GM18907 (cell line): ENCODE data around the gene RARRES2.
"Not testable (repeated sequence)": the region's sequence is repeated elsewhere in the genome, so short reads cannot be mapped to it uniquely, and the experiment has no call there.

Experiments used
- ATAC-seq: cut with Tn5 transposase; IDR thresholded peaks from one replicate; pipeline ENCODE4 v1.9.1; 2021; ENCODE audit warnings: mild to moderate bottlenecking, moderate library complexity; ENCODE audit not compliant: unreplicated experiment

Gene RARRES2

DNA sequence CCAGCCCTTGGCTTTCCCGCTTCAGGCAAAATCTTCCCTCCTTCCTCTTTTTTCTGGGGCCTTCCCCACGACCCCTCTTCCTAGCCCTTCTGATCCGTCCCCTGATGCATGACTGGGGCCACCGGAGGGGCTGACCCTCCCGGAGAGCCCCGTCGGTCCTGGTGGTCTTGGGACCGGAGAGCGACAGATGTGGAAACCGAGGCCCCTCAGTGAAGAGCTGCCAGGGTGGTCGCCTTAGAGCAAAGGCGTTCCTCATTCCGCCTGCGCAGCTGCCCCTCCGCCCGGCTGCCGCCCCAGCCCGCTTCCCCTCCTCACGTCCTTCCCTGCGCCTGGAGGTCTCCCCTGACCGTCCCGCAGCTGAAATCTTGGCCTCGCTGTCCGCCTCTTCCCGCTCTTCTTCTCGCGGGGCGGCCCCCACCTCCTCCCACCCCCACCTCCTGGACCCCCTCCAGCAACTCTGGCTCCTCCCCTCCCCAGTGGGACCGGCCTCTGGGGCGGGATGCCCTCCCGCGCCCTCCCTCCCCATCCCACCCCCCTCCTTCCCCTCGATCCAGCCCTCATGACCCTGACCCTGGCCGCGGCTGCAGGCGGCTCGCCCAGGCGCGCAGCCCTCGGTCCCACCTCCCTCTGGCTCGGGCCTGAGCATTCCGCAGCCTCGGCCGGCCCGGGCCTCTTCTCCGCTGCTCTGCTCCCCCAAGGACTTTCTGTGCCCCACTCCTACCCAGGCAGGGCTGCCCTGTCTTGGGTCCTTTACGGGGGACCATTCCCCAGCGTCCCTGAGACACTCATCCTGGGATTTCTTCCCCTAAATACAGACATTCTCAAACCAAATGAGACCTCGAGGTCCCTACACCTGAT is at the start of gene RARRES2:
Gene RARRES2 (minus strand): TSS at position 367 of the 858 bp plus-strand sequence. CDS start 1,020 bp downstream, outside the sequence.
- no peak for ATAC-seq

DNA sequence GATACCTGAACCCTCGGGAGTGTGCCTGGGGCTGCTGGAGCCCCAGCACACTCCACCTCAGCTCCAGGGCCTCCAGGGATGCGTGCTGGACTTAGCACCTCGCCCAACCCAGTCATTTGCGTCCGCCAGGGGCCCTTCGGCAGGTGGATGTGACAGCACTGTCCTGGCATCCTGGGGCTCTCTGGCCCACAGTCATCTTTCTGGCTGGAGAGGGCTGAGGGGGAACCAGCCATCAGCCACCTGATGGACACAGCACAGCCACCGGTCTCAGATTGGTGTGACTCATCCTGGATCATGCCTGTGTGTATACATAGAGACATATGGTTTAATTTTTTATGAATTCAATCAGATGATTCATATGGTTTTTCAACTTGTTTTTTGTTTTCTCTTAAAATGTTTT is 48.8 kb upstream of the RARRES2 start:
- no peak for ATAC-seq

DNA sequence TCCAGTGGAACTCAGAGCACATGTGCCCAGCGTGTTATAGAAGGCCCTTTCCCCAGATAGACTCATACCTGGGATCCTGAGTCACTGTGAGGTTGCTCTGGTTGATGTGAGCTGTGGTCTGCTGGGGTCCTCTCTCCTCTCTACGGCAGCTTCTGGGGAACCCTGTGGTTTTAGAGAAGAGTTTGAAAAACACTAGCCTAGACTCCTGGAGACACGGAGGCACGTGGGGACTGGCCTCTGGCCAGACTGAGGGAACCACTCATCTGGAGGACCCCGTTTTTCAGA is 48.0 kb upstream of the RARRES2 start:
- no peak for ATAC-seq

DNA sequence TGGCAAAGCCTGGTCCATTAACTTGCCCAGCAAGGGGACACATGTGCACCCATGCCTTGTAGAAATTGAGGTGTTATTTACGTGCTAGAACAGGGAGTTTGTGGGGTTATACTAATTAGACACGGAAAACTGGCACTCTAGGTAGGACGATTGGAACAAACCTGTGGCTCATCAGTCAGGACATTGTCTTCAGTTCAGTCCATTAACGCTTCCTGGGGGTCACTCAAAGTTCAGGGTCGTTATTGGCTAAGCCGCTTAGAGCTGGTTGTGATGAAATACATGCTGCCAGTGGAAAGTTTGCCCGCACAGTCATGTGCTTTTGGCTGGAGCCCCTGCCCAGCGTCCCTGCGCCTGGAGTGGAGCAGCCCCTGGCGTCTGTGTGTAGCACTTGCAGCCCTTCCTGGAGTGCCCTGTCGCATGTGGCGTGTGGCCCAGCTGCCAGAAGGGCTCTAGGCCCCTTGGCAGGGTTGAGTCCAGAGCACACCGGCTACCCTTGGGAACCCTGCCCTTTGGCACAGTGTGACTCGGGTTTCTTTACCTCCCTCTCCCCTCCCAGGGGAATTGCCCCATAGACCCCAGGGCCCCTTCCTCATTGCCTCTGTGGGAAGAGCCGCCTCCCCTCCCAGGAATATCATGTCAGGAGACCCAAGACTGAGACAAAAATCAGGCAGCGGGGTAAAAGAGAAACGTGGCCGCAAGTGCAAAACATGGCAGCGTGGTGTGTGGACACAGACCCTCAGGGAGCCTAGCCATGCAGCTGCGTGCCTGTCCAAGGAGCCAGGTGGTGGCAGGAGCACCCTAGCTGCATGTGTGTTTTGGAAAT is 47.5 kb upstream of the RARRES2 start:
- no peak for ATAC-seq

DNA sequence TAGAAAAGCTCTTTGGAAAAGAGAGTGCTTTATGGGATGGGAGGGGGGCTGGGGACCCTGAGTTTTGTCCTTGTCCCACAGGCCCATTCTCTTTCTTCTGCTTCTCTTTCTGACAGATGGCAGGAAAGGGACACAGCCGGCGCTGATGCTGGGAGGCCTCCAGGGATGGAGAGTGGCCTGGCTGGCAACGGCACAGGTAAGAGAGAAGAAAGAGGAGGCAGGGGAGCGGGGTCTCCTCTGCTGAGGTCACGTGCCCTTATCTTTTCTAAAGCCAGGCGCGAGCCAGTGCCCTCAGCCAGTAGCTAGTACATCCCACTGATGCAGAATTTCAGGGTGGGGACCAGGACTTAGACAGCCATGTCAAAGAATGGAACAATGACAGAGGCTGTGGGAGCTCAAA is 46.9 kb upstream of the RARRES2 start:
- no peak for ATAC-seq

DNA sequence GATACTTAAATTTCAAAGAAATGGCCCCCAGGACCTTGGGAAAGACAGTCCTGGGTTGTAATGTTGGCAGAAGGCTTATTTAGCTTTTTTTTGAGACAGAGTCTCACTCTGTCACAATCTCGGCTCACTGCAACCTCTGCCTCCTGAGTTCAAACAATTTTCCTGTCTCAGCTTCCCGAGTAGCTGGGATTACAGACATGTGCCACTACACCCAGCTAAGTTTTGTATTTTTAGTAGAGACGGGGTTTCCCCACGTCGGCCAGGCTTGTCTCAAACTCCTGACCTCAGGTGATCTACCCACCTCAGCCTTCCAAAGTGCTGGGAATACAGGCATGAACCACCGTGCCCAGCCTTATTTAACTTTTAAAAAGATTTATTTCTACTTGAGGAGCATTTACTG is 44.5 kb upstream of the RARRES2 start:
- ATAC-seq: not testable (repeated sequence)

DNA sequence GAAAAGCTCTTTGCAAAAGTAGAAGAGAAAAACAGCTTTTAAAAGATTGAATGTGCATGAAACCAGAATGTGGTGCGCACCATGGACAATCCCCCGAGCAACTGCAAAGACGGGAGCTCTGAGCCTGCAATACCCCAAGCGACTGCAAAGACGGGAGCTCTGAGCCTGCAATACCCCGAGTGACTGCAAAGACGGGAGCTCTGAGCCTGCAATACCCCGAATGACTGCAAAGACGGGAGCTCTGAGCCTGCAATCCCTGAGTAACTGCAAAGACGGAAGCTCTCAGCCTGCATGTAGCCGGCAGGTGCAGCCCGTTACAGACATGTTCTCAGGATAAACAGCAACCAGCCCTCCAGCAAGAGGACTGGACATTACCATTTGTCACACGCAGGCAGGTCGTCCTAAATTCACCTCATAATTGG is 43.9 kb upstream of the RARRES2 start:
- ATAC-seq: no peak

DNA sequence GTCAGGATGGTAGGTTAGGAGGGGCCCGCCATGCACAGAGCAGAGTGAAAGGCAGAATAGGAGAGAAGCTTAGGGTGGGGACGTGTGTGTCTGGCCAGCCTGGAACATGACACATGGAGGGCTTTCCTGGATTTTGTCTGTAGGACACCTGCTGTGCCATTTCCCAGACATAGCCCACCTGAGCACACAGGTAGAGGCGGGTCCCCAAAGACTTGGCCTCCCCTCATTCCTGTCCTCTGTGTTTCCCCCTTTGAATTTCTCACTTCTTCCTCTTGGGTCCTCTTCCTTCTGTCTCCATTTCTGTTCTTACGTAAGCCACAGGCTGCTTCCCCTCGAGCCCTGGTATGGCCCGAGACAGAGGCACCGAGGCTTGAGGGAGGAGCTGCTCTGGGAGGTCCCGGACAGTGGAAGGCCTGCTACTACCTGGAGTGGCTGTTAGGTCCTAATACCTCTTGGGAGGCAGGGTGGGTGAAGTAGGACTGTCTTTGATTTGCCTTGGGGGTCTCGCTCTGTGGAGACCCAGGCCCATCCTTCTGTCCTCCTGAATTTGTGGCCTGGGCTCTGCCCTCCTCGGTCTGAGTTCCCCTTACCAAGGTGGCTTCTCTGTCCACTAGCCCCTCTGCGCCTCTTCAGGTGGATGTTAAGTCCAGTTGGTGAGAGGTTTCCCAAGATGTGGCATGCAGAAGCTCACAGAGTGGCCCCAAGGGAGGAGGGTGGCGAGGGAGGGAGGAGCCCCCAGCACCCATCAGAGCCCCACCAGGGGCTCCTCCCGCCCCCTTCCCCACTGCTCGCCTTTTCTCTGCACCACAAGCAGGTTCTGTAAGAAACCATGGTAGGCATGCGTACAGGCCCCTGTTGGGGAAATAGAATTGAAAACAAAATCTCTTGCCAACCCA is 43.2 kb upstream of the RARRES2 start:
- no peak for ATAC-seq

DNA sequence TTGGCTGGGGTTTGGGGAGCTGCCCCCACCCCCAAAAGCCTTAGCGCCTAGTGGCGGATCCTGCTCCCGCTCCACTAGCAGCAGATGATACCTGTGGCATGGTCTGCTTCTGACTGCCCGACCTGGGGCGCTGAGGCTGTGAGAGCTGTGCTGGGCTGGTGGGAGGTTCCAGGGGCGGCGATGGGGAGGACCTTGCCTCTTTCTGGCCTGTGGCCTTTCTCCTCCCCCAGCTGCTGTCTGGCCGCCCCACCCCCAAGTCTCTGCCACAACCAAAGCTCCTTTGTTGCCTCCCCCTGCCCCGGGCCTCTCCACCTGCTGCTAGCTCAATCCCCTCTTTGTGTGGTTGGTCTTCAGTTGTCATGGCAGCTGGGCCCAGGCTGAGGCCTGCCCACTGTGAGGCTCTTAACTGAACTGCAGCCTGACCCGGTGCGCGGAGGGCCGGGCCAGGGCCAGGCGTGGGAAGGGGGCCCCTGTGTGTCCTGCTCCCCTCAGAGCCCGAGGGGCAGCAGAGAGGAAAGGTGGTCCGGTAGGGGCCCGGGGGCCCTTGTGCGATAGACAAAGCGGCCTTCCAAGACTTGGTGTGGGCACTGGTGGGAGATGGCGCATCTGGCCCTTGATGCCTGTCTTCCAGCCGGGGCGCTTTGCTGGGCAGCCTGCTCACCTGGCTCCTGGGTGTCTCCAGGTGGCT is 42.4 kb upstream of the RARRES2 start:
- no peak for ATAC-seq

DNA sequence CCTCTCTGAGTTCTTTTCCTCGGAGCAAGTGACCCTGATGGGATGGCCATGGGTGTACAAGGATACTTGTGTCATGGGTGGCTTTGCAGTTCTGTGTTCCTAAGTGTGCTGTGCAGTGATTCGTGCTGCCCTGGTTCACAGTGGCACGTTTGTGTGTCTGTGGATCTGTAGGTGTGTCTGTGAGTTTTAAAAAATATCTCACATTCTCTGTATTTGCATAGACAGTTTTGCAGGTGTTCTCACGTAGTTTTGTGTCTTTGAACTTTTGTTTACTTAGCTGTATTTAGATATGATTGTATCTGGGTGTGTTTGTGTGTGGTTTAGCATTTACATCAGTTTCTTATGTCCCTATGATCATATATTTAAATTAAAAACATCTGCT is 41.4 kb upstream of the RARRES2 start:
- no peak for ATAC-seq

DNA sequence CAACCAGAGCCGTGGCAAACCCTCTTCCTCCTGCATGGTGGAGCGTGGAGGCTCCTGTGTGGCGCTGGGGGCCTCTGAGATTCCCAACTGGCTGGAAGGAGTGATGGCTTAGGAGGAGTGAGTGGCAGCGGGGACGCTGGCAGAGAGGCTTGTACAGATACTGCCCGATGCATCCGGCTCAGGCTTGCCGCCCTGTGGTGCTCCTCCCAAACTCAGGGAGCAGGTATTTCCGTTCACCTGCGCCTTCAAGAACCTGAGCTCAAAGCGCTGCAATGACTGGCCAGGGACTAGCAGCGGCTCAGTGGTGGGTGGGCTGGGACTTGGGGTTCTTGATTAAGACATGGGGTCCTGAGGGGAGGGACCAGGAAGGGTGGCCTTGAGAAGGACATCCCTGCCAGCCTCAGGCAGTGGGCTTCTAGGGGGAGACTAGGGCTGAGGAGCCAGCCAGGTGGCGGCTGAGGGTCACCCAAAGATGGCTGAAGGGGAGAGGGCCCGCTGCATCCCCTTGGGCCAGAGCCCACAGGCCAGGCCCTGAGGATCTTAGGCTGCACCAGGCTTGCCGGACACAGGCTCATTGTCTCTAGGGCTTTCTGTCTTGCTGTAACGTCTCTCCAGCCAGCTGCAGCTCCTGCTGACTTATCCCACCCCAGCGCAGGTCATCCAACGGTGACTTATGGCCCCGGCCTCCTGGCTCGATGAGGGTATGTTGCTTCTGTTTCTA is 40.9 kb upstream of the RARRES2 start:
- ATAC-seq: no peak

DNA sequence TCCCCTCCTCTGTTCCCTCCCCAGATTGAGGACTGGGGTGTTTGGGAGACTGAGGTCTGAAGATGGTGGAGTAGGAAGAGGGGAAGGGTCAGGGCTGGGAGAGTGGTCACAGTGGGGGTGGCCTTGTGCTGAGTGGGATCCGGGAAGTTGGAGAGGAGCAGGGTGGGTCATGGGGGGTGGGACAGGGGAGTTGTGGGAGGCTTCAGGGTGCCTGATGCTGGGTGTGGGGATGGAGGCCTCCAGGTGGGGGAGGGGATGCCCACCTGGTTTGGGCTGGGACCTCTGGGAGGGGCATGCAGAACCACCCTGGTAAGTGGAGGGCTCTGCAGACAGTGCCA is 40.3 kb upstream of the RARRES2 start:
- ATAC-seq: no peak

DNA sequence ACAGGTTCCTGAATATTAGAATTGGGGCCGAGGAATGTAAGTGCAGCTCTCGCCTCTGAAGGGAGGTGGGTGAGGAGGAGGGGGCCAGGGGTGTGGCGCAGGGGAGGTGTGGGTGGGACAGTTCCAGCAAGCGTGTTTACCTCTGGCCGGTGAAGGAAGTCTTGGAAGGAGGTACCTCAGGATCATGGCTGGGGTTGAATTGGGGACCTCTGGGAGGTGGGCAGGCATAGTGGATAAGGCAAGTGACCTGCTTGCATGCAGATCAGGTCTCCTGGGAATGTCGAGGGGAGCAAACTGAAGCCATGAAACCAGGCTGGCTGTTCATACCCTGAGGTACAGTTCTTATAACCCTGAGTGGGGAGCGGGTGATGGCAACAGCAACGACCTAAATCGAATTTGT is 39.7 kb upstream of the RARRES2 start:
- ATAC-seq: no peak

DNA sequence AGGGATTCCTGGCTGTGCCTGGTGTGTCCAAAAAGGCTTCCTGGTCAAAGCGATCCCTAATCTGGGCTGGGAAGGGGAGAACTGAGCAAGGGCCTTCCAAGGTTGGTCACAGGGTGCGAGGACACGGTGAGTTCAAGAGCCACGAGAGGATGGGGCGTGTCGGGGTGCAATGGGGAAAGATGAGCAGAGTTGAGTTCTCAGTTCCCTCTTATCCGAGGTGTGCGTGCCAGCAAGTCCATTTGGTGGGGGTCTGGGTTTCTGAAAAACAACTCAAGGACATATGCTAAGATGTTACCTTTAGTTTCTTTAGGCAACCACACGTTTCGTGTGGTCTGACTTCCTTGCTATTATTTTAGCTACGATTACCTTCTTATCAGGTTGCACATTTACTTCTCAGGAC is 39.0 kb upstream of the RARRES2 start:
- ATAC-seq: peak; percentile 20

DNA sequence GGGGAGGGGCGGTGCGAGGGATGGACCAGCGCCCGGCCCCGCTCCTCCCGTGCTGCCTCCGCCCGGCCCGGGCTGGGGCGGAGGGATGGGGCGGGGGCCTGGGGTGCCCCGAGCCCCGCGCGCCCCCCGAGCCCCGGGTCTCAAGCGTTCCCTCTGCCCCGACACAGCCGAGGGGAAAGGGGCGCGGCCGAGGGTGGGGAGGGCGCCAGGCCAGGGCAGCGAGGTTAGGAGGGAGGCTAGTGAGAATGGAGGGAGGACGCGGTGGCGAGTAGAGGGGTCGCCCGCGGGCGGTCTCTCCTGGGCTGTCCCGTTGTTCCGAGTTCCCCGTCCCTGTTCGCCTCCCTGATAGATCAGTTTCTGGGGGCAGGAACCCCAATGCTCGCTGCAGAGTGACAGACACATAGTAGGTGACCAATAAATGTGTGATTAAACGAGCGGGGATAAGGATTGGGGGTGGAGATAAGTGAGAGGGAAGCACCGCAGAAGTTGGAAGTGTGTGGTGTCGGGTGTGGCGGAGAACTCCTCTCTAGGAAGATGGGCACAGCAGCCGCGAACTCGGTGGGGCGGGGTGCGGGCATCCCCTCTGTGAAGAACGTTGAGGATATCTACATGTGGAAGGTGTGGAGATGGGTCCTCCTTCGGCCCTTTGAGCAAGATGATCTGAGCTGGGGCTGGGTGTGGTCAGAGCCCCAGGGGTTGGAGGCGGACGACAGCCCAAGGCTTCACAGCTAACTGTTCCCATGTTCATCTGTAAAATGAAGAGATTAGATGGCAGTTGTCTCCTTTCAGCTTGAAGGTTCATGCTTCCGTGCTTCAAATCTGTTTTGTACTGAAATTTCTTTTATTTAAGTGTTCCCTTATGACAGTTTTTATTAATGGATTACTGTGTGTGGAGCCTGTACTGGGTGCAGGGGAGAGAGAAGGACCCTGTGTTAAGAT is 38.3 kb upstream of the RARRES2 start:
- ATAC-seq: no peak

DNA sequence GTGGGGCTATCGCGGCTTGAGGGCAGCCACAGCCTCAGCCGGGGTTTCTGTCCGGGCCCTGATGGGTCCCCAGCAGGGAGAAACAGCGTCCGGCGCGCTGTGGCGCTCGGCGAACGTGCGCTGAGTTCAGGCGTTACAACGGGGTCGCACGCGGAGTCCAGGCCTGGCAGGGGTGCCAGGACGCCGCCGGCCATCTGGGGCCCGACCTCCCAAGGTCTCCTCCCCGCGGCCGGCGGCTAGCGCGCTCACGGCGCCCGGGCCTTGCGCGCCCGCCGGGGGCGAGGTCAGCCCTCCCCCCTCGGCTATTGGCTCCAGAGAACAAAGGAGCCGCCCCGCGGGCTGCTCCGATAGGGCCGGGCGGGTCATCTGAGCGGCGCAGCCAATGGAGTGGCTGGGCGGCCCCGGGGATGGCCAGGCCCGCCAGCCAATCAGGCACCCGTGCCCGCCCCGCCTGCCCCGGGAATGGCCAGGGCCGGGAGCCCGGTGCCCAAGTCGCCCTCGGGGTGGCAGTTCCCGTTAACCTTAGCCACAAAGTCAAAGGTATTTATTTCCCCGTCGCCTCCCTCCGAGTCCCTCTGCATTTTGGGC is 37.5 kb upstream of the RARRES2 start, which contains the start of gene ZNF775:
Gene ZNF775 (plus strand): TSS at position 478 of the 588 bp plus-strand sequence. CDS start 9,141 bp downstream, outside the sequence.
- ATAC-seq: peak; percentile 68

DNA sequence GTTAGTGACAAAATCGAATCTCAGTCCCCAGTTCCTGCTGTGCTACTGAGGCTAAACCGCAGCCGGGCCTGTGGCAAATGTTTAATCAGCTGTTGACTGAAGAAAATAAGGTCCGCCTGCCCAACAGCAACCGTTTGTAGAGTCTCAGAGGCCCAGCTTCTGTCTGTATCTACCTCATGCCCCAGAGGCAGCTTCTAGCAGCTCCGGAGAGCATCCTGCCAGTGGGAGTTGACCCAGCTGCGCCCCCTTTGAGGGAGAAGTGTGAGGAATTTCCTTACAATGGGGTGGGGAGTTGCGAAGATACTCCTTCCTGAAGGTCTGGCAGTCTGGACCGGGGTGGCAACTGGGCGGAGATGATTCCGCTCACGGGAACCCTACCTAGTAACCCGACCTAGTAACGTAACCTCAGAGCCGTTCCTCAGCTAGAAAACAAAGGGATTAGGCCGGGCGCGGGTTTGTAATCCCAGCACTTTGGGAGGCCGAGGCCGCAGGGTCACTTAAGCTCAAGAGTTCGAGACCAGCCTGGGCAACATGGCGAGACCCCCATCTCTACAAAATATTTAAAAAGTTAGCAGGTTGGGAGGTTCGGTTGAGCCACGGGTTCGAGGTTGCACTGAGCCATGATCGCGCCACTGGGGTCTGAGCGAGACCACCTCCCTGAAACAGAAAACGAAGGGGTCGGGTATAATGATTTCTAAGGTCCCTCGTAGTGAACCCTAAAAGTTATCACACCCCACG is 36.9 kb upstream of the RARRES2 start:
- ATAC-seq: peak; percentile 26

DNA sequence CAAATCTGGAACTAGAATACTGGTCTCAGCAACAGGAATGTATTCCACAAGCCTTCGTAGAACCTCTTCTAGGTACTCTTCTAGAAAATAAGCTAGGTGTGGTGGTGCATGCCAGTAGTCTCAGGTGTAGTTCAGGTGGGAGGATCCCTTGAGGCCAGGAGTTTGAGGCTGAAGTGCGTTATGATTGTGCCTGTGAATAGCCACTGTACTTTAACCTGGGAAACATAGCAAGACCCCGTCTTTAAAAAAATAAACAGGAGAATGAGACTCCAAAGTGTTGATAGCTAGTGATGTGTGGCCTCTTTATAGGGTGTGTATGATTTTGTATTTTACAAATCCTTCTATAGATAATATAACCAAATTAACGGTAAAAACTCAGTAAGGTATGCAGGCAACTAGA is 36.2 kb upstream of the RARRES2 start:
- ATAC-seq: no peak
